DMS79 treated with DMSO at 0.1 percent for 48 hours (cell line): ENCODE measurements around the gene PPP1R9B.

Source experiments
- DNase-seq: peaks from one replicate; lab custom pipeline; 2025; lab: John Stamatoyannopoulos, UW

PPP1R9B gene

DNA sequence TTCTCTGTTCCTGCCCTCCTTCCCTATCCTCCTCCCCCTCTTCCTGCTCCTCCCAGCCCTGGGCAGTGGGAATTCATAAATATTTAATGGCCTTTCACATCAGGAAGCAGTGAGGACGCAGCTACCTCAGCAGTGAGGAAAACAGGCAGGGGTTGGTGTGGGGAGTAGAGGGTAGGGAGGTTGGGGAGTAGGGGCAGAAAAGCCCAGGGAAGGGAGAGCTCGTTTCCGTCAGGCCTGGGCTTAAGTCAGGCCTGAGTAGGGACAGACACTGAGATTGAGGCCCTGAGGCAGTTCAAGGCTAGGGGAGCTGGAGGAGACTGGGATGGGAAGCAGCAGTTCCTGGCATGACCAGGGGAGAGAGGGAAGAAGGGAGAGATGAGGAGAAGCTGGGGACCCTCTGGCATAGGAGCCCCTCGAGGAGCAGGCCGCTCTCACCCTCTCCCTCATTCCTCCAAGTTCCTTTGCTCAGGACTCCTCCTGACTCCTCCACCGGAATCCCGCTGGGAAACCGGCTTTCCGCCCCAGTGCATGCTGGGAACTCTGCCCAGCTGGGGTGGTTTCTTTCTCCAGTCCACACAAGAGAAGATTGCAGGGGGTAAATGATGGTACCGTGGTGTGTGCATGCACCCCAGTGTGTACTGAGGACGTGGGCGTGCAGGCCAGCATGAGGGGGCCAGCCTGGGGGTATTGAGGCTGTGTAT lies 26.7 kb downstream of the PPP1R9B start:
- no peak for DNase-seq

DNA sequence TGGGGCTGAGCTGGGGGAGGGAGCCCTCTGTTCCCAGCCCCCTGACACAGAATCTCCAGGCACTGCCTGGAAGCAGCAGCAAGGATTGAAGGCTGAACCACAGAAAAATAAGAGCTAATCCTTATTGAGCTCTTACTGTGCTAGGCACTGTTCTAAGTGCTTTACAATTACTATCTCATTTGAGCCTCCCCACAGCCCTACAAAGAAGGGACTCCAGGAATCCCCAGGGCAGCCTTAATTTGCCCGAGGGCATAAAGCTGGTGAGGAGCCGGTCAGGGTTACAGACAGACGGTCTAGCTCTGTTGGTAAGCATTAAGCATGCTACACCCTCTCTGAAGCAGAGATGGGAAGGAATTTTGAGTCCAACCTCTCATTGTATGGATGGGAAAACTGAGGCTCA lies 27.5 kb downstream of the PPP1R9B start:
- no peak for DNase-seq

DNA sequence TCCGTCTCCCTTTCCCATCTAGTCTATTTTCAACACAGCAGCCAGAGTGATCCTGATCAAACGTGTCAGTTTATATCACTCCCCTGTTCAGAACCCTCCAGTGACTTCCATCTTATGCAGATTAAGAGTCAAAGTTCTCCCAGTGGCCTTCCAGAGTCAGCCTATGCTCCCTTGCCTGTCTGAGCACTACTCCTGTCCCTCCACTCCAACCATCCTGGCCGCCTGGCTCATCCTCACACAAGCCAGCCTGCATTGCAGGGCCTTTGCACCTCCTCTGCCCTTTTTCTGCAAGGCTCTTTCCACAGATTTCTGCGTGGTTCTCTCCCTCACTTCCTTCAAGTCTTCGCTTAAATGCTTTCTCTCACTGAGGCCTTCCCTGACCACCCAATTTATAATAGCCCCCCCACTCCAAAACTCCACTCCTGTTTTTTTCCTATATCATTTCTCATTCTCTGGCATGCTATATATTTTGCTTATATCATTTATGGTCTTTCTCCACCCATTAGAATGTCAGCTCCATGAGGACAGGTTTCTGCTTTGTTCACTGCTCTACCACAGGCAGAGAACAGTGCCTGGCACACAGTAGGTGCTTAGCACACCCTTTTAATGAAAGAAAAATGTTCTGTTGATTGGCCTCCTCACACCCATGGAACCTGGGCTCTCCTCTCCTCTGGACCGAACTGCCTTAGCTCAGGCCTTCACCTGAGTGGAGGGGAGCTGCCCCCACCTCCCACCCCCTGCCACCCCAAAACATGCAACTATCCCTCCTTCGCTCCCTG lies 29.8 kb downstream of the PPP1R9B start:
- DNase-seq = no peak

DNA sequence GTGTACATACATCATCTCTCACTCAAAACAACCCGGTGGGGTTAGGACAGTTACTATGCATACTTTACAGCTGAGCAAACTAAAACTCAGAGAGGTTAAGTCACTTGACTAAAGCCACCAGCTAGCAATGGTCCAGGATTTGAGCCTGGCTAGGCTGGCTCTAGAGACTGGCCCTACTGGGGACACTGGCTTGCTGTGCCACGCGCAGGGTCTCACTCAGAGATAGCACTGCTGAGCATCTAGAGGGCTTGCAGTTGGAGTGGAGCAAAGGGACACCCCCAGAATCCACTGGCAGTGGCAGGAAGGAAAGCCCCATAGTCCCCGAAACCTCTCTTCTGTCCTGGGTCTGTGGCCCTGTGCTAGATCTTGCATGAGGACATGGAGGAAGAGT lies 31.7 kb downstream of the PPP1R9B start:
- DNase-seq = no peak

DNA sequence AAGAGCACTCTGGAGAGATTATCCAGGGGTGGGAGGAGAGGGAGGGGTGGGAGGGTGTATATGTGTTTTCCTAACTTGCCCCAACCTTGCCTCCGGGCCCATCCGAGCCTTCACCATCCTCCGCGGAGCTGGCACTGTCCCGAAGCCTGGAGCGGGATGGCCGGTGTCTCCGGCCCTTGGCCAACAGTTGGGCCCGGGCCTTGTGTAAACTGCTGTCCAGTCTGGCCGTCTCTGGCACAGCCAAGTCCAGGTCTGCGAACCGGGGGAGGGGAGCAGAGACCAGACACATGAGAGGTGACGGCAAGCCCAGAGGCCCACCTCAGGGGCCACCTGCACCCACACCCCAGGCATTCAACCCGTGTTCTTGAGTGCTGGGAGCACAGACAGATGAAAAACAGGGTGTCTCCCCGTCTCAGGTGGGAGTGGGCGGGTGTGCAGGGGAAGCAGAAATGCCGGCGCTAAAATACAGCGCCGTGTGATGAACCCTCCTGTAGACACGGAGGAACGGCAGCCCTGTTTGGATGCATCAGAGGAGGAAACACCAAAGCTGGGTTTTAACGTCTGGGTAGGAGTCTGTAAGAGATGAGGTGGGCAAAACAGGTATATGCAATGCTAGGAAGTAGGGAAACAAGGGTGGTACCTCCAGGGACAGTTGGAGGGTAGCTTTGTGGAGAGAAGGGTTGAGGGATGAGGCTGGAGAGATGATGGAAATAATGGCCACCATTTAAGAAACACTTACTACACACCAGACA lies 32.2 kb downstream of the PPP1R9B start:
- DNase-seq = no peak

DNA sequence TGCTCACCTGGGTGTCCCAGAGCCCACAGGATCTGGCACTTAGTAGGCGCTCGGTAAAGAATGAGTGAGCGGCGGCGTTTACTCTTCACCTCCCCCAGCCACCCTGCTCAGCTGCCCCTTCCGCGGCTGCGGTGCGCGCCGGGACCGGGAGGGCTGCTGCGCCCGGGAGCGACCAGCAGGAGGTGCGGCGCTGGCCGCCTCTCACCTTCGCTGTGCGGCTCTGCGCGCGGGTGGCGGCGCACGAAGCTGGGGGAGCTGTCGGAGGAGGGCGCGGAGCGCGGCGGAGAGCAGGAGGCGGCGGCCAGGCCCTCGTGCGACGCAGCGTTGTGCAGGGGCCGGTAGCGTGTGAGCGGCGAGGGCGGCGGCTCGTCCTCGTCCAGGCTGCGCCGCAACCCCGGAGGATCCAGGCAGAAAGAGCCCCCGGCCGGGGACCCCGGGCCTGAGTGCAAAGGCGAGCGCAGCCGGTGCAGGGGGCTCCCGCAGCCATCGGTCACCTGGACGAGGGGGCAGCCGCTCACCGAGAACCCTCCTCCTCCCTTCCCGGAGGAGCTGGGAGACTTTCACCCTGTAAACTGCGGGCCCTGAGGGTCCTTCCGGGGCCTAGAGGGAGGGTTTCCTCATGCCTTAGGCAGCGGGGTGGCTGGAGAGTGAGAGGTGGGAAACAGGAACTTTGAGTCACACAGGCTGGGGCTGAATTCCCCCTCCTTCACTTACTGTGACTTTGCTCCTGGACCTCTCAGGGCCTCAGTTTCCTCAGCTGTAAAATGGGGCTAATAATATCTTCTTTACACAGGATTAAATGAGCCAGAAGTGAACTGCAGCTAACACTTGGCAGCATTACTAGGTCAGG lies 33.0 kb downstream of the PPP1R9B start:
- no peak for DNase-seq

DNA sequence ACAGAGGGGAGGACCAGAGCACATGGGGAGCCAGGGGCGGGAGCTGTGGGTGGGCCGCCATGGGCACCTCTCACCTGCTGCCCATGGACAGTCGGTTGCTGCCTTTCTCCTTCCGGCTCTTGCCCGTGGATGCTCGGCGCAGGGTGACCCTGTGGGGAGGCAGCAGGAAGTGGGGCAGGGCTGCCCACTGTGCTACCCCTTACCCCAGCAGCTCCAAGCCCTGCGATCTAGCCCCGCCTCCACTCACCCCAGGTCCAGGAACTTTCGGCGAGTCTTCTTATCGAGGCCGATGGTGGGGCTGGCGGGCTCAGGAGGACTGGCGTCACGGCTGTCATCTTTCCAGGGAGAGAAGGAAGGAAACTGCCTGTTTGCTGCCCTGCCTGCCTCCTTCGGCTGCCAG lies 34.7 kb downstream of the PPP1R9B start:
- DNase-seq = no peak

GRCh38 chr17:50114849-50115357 lies 35.6 kb downstream of the PPP1R9B start:
- no peak for DNase-seq

GRCh38 chr17:50114401-50114800 lies 36.1 kb downstream of the PPP1R9B start:
- no peak for DNase-seq

- no peak for DNase-seq
These were observed 36.7 kb downstream of the PPP1R9B start for GRCh38 chr17:50113624-50114320.

DNA sequence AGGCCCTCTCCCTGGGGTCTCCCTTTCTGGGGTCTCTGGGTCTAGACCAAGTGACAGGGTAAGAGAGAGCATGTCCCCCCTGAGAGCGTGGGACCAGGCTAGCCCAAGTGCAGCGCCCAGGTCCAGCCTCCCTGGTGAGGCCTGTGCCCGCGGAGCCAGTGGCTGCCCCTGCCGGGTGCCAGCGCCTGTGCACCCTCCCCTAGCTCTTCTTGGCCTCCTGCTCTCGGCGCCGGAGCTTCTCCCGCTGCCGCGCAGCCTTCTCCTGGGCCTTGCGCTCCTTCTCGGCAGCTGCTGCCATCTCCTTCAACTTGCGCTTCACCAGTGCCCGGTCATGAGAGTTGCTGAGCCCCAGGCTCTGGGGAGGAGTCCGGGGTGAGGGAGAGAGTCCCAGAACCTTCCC lies 37.8 kb downstream of the PPP1R9B start:
- DNase-seq = no peak

GRCh38 chr17:50111673-50112655 lies 38.5 kb downstream of the PPP1R9B start:
- no peak for DNase-seq

- no peak for DNase-seq
These were observed 39.7 kb downstream of the PPP1R9B start for GRCh38 chr17:50110591-50111349.

DNA sequence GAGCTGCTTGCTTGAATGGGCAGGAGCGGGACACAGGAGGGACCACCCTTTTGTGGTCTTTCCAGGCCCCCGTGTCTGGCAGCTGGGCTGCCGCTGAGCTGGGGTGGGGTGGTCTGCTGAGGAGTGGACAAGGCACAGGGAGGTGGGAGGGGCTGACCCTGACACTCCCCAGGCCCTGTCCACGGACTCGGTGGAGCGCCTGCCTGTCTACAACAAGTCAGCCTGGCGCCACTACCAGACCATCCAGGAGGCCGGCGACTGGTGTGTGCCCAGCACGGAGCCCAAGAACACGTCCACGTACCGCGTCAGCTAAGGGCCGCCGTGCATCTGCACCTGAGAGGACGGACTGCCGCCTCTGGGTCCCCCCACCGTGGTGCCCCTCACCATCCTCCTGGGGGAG lies 40.7 kb downstream of the PPP1R9B start:
- no peak for DNase-seq

DNA sequence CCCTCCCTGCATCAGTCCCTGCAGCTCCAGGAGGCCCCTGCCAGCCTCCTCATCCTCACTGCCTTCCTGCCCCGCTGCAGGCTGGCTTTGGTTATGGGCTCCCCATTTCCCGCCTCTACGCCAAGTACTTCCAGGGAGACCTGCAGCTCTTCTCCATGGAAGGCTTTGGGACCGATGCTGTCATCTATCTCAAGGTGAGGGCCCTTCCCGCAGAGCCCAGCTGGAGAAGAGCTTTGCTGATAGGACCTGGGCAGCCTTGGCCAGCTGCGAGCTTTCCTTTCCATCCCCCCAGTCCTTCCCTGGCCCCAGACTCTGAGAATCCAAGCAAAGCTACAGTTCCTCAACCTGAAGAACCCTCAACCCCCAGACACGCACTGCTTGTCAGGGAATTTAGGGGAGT lies 41.3 kb downstream of the PPP1R9B start:
- DNase-seq = no peak

DNA sequence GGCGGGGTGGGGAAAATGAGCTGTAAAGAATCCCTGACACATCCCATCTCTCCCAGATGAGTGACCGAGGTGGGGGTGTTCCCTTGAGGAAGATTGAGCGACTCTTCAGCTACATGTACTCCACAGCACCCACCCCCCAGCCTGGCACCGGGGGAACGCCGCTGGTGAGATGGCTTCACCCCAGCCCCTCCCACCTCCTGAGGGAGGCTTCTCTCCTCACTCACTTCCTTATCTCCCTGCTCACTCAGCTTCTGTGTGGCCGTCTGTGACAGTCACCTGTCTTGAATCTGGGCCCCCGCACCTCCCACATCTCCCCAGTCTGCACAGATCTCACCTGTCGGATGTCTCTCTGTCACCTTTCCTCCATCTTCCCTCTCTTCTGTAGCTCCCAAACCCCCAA lies 41.9 kb downstream of the PPP1R9B start:
- DNase-seq = no peak

- DNase-seq = no peak
These were observed 42.6 kb downstream of the PPP1R9B start for GRCh38 chr17:50107790-50108414.

GRCh38 chr17:50106393-50107131 lies 43.9 kb downstream of the PPP1R9B start:
- DNase-seq = no peak
